ENCODE results near the gene CHST10.

- TF ChIP-seq, protein P1, sequence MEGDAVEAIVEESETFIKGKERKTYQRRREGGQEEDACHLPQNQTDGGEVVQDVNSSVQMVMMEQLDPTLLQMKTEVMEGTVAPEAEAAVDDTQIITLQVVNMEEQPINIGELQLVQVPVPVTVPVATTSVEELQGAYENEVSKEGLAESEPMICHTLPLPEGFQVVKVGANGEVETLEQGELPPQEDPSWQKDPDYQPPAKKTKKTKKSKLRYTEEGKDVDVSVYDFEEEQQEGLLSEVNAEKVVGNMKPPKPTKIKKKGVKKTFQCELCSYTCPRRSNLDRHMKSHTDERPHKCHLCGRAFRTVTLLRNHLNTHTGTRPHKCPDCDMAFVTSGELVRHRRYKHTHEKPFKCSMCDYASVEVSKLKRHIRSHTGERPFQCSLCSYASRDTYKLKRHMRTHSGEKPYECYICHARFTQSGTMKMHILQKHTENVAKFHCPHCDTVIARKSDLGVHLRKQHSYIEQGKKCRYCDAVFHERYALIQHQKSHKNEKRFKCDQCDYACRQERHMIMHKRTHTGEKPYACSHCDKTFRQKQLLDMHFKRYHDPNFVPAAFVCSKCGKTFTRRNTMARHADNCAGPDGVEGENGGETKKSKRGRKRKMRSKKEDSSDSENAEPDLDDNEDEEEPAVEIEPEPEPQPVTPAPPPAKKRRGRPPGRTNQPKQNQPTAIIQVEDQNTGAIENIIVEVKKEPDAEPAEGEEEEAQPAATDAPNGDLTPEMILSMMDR (IDR thresholded peaks at IDR 0.05) = no peak
- no peak for TF ChIP-seq POLR2A (IDR thresholded peaks at IDR 0.05)
- TF ChIP-seq POLR2AphosphoS5 (IDR thresholded peaks at IDR 0.05) = no peak
These were observed 66.7 kb downstream of the CHST10 start for GRCh38 chr2:100350661-100351185.

All from stomach (tissue), 4 donors.